ENCODE measurements around the gene OR8K3. TPM values are rescaled to one million over a fixed set of nuclear protein-coding genes. Genes with fewer than 3 reads are reported as not detected.

Gene OR8K3
- total RNA-seq, 1 experiment from 2014 or later = not detected

DNA sequence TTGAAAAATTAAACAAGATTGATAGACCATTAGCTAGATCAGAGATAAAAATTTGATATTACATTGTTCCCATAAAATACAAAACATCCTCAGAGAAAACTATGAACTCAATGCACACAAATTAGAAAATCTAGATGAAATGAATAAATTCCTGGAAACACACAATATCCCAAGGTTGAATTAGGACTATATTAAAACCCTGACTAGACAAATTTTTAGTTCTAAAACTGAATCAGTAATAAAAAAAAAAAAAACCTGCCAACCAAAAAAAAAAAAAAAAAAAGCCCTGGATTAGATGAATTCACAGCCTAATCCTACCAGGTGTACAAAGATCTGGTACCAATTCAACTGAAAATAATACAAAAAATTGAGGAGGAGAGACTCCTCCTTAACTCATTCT is 25.3 kb downstream of the OR8K3 start:
- Histone ChIP-seq H3K36me3 (ENCODE audit: control insufficient read depth, insufficient read depth, low read length) (no peaks in the 10 kb centered on the region), H3K27me3 (ENCODE audit: control insufficient read depth, insufficient read depth, low read length) (no peaks in the 10 kb centered on the region), H3K4me3 (ENCODE audit: low read depth in 2 of 2, low read length in 2 of 2) (no peak overlapping the region), H3K27ac (ENCODE audit: low read length) (no peak overlapping the region), H3K9me3 (ENCODE audit: control insufficient read depth, insufficient read depth, low read depth, low read length) (no peaks in the 10 kb centered on the region), H3K4me1 (ENCODE audit: control insufficient read depth, insufficient read depth, low read length) (no peaks in the 10 kb centered on the region)
- intact Hi-C loops (cut with micrococcal nuclease; ENCODE audit: unreplicated experiment) = no loop called here
- ATAC-seq (no peak), DNase-seq (ENCODE audit: low read depth, low spot score) (no peak)
- TF ChIP-seq POLR2AphosphoS5 (IDR thresholded peaks at IDR 0.05; ENCODE audit: low read depth, low read length) (no peak), SIN3A (IDR thresholded peaks at IDR 0.05; ENCODE audit: borderline replicate concordance, insufficient read depth, low read depth, low read length) (no peak)
- TF ChIP-seq, protein P1, sequence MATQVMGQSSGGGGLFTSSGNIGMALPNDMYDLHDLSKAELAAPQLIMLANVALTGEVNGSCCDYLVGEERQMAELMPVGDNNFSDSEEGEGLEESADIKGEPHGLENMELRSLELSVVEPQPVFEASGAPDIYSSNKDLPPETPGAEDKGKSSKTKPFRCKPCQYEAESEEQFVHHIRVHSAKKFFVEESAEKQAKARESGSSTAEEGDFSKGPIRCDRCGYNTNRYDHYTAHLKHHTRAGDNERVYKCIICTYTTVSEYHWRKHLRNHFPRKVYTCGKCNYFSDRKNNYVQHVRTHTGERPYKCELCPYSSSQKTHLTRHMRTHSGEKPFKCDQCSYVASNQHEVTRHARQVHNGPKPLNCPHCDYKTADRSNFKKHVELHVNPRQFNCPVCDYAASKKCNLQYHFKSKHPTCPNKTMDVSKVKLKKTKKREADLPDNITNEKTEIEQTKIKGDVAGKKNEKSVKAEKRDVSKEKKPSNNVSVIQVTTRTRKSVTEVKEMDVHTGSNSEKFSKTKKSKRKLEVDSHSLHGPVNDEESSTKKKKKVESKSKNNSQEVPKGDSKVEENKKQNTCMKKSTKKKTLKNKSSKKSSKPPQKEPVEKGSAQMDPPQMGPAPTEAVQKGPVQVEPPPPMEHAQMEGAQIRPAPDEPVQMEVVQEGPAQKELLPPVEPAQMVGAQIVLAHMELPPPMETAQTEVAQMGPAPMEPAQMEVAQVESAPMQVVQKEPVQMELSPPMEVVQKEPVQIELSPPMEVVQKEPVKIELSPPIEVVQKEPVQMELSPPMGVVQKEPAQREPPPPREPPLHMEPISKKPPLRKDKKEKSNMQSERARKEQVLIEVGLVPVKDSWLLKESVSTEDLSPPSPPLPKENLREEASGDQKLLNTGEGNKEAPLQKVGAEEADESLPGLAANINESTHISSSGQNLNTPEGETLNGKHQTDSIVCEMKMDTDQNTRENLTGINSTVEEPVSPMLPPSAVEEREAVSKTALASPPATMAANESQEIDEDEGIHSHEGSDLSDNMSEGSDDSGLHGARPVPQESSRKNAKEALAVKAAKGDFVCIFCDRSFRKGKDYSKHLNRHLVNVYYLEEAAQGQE (IDR thresholded peaks at IDR 0.05; ENCODE audit: insufficient read depth in 1 of 2, low read depth in 2 of 2, low read length in 1 of 2) = no peak
- in situ Hi-C loops (cut with HindIII; ENCODE audit: low pct_unique_long_range_greater_than_20kb, low sequenced_read_pairs) = no loop called here
- ChIA-PET CTCF (no interaction called here), POLR2A (no interaction called here)
- no TSS peak for BruUV-seq (replicated peaks)

DNA sequence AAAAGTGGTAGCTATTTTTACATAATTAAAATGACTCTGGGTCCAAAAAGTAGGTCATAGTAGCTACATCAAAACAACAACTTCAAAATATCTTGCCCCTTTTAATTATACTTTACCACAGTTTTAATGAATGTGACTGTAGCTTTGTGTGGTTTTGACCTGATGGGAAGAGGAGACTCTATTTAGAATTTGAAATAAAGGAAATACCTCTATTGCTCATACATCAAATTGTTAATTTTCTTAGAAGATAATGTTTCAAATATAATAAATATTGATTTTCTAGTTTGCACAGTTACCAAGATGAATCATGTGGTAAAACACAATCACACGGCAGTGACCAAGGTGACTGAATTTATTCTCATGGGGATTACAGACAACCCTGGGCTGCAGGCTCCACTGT is 30.8 kb downstream of the OR8K3 start, which contains the start of gene OR8K1:
TSS of gene OR8K1 (plus strand) at position 301 of the 400 bp plus-strand sequence. CDS start at position 301, 0 bp downstream.
- Histone ChIP-seq H3K4me1 (ENCODE audit: control insufficient read depth, insufficient read depth, low read length) (no peaks in the 10 kb centered on the region), H3K27me3 (ENCODE audit: control insufficient read depth, insufficient read depth, low read length) (no peaks in the 10 kb centered on the region), H3K4me3 (ENCODE audit: low read depth in 2 of 2, low read length in 2 of 2) (no peak within 1 kb of the TSS), H3K9me3 (ENCODE audit: control insufficient read depth, insufficient read depth, low read depth, low read length) (no peaks in the 10 kb centered on the region), H3K27ac (ENCODE audit: low read length) (no peak within 1 kb of the TSS), H3K36me3 (ENCODE audit: control insufficient read depth, insufficient read depth, low read length) (no peaks in the 10 kb centered on the region)
- BruUV-seq (replicated peaks) = no TSS peak
- in situ Hi-C loops (cut with HindIII; ENCODE audit: low pct_unique_long_range_greater_than_20kb, low sequenced_read_pairs) = no loop called here
- intact Hi-C loops (cut with micrococcal nuclease; ENCODE audit: unreplicated experiment) = no loop called here
- CTCF ChIA-PET = no interaction called here
- POLR2A ChIA-PET = no interaction called here
- no peak for DNase-seq (ENCODE audit: low read depth, low spot score)
- TF ChIP-seq SIN3A (IDR thresholded peaks at IDR 0.05; ENCODE audit: borderline replicate concordance, insufficient read depth, low read depth, low read length) = no peak
- no peak for TF ChIP-seq TCF7L2 (IDR thresholded peaks at IDR 0.05; ENCODE audit: low read depth, low read length)
- no peak for TF ChIP-seq POLR2AphosphoS5 (IDR thresholded peaks at IDR 0.05; ENCODE audit: low read depth, low read length)
- TF ChIP-seq, protein P2, sequence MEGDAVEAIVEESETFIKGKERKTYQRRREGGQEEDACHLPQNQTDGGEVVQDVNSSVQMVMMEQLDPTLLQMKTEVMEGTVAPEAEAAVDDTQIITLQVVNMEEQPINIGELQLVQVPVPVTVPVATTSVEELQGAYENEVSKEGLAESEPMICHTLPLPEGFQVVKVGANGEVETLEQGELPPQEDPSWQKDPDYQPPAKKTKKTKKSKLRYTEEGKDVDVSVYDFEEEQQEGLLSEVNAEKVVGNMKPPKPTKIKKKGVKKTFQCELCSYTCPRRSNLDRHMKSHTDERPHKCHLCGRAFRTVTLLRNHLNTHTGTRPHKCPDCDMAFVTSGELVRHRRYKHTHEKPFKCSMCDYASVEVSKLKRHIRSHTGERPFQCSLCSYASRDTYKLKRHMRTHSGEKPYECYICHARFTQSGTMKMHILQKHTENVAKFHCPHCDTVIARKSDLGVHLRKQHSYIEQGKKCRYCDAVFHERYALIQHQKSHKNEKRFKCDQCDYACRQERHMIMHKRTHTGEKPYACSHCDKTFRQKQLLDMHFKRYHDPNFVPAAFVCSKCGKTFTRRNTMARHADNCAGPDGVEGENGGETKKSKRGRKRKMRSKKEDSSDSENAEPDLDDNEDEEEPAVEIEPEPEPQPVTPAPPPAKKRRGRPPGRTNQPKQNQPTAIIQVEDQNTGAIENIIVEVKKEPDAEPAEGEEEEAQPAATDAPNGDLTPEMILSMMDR (IDR thresholded peaks at IDR 0.05) = no peak
- TF ChIP-seq, protein P1 (IDR thresholded peaks at IDR 0.05; ENCODE audit: insufficient read depth in 1 of 2, low read depth in 2 of 2, low read length in 1 of 2) = no peak
- ATAC-seq = no peak
